ENCODE data around the gene PAX2.

PAX2 gene

DNA sequence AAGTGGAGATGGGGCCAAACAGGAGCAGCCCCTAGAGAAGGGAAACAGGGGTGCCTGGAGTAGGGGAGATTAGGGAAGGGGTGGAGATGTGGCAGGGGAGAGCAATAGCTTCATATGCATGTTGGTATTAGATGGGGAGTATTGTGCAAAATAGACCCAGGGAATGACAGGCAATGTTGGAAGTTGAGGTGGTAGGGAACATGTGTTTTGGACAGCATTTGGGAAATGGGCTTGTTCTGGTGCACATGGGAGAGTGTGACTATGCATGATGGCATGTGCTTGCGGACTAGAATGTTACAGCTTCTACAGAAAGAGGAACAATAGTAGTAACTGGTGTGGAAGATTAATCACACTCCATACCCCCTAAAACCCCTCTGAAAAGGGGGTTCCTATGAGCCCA, 10.4 kb downstream of the PAX2 start:
- in situ Hi-C loops (cut with MboI; ENCODE audit: low sequenced_read_pairs, unreplicated experiment): no loop called here
- TF ChIP-seq, protein P1, sequence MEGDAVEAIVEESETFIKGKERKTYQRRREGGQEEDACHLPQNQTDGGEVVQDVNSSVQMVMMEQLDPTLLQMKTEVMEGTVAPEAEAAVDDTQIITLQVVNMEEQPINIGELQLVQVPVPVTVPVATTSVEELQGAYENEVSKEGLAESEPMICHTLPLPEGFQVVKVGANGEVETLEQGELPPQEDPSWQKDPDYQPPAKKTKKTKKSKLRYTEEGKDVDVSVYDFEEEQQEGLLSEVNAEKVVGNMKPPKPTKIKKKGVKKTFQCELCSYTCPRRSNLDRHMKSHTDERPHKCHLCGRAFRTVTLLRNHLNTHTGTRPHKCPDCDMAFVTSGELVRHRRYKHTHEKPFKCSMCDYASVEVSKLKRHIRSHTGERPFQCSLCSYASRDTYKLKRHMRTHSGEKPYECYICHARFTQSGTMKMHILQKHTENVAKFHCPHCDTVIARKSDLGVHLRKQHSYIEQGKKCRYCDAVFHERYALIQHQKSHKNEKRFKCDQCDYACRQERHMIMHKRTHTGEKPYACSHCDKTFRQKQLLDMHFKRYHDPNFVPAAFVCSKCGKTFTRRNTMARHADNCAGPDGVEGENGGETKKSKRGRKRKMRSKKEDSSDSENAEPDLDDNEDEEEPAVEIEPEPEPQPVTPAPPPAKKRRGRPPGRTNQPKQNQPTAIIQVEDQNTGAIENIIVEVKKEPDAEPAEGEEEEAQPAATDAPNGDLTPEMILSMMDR (IDR thresholded peaks at IDR 0.05; ENCODE audit: borderline replicate concordance, control extremely low read depth, extremely low read depth, insufficient read depth, missing control alignments): no peak
- DNase-seq (ENCODE audit: low spot score): no peak

DNA sequence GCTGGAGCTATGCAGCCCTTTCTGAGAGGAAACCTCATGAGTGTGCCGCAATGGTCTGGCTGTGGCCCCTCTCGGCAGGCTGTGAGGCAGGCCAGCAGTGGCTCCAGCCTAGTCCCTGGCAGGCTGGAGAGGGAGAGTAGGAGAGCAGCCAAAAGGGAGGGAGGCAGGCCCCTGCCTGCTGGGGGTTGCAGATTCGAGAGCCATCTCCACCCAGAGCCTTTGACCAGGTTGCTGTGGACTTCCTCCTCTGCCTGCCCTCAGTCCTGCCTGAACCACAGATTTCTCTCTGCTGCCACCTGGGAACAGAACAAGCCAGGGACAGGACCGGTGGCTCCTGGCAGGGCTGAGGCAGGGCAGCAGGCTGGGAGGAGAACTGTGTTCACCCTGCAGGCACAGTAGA, 13.9 kb downstream of the PAX2 start:
- TF ChIP-seq, protein P1 (IDR thresholded peaks at IDR 0.05; ENCODE audit: borderline replicate concordance, control extremely low read depth, extremely low read depth, insufficient read depth, missing control alignments): no peak
- DNase-seq (ENCODE audit: low spot score): no peak
- in situ Hi-C loops (cut with MboI; ENCODE audit: low sequenced_read_pairs, unreplicated experiment): no loop called here

DNA sequence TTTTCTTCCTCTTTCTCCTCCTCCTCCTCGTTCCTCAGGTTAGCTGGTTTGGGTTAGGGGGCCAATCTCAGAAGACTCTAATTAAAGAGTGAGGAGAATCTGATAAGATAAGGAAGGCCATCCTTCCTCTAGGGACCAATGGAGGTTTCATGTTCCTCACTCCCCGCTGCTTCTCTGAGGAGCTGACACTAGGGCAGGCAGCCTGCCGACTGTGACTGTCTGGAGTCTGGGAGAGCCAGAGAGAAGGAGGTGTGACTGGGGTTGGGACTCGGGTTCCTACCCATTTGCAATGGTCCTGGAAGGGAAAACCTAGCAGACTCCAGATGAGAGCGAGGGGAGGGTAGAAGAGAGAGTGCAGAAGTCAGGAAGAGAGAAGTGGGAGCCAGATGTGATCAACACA, 15.3 kb downstream of the PAX2 start:
- in situ Hi-C loops (cut with MboI; ENCODE audit: low sequenced_read_pairs, unreplicated experiment): no loop called here
- DNase-seq (ENCODE audit: low spot score): no peak

DNA sequence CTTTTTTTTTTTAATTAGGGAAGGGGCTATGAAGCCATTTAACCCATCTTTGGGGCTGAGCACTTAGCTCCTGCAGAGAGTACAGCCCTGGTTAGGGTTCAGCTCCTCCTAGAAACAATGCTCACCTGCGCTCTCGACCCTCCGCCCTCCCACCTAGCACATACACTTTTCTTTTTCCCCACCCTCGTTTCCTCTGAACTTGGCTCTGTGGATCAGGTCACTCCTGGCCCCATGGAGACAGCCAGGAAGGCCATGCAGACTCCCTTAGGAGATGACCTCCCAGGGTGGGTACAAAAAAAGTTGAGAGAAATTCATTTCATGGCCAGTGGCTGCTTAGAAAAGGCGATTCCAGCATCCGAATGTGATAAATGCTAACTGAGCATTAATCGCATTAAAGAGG, 15.8 kb downstream of the PAX2 start:
- DNase-seq (ENCODE audit: low spot score): no peak
- in situ Hi-C loops (cut with MboI; ENCODE audit: low sequenced_read_pairs, unreplicated experiment): no loop called here
- TF ChIP-seq, protein P1 (IDR thresholded peaks at IDR 0.05; ENCODE audit: borderline replicate concordance, control extremely low read depth, extremely low read depth, insufficient read depth, missing control alignments): no peak

More for the DNA sequence above, 15.3 kb downstream of the PAX2 start:
- TF ChIP-seq, protein P1 (IDR thresholded peaks at IDR 0.05; ENCODE audit: borderline replicate concordance, control extremely low read depth, extremely low read depth, insufficient read depth, missing control alignments): no peak

DNA sequence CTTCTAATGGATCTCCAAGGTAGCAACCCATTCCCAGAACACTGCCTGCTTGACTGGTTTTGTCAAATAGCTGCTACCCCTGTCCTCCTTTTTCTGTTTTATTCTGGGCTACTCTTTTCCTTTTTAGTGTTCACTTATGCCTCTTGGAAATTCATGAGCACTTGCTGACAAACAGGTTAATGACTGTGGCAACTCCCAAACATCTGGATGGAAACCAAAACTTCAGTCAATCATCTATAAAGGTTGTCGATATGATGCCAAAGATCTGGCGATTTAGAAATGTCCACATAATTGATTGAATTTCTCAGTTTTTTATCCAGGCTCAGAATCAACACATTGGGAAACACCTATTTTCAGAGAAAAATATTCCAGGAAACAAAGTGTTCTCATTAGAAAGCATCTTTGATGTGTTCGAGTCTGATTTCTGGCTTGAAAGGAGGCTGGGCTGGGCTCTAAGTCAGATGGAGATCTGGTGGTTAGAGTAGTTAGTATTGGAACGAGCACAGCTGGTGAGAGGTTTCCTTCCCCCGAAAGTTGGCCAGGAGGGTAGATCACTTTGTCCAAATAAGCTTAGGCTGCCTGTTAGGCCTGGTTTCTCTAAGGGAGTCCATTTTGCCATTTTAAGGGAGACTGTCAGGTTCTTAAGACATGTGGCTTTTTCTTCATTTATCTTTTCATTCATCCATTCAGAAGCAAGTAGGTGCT, 17.8 kb downstream of the PAX2 start:
- no peak for DNase-seq (ENCODE audit: low spot score)
- in situ Hi-C loops (cut with MboI; ENCODE audit: low sequenced_read_pairs, unreplicated experiment): no loop called here
- TF ChIP-seq, protein P1 (IDR thresholded peaks at IDR 0.05; ENCODE audit: borderline replicate concordance, control extremely low read depth, extremely low read depth, insufficient read depth, missing control alignments): no peak

DNA sequence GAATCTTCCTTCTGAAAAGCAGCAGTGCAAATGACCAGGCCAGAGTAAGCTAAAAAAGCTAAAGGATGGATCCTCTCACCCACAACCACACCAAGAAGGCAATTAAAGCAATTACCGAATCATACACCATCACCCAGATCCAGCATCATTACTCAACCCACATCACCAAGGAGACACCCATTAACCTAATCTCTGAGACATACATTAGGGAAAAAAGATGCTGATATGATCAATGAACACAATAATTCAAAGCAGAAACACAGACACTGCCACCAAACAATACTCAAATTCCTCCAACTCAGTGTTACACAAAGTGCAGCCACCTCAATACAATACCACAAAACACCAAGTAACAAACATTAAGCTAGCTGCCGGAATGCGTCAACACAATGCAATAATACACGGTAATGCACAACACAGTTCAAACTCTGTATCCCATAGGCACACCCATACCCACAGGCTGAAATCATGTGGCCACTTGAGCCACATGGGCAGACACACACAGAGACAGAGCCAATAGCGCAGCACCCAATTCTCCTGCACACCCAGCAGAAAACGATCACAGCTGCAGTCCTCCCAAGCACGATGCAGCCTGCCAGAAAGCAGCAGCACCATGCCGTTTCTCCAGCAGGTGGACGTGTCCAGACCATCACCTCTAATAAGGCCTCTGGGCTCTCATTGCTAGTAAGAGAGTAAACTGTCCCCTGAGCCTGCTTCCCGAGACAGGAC, 21.5 kb downstream of the PAX2 start:
- TF ChIP-seq, protein P1 (IDR thresholded peaks at IDR 0.05; ENCODE audit: borderline replicate concordance, control extremely low read depth, extremely low read depth, insufficient read depth, missing control alignments): no peak
- no peak for DNase-seq (ENCODE audit: low spot score)
- in situ Hi-C loops (cut with MboI; ENCODE audit: low sequenced_read_pairs, unreplicated experiment): no loop called here
